Spleen (tissue), 11 donors: ENCODE results near the gene MST1R. TPM values are rescaled to one million over a fixed set of nuclear protein-coding genes. Genes with fewer than 3 reads are reported as not detected.

Source experiments
- DNase-seq: peaks from one replicate; pipeline ENCODE4 v3.0.0-alpha.2; 2020
- H3K27ac ChIP-seq, 8 donors: fragments of 200-600 bp; sonication (generic) in 7 of 8; 1 replicate in 4 of 8; 2 replicates in 4 of 8; pipeline versions ENCODE4 v1.5.0 to v1.8.0; 2016 to 2021; ENCODE audit warnings: inconsistent platforms in 4 of 8, mild to moderate bottlenecking in 4 of 8, moderate library complexity in 1 of 8
- H3K27me3 ChIP-seq, 7 donors: fragments of 200-600 bp; sonication (generic) in 6 of 7; replicated peaks in 1 of 7; 1 replicate in 4 of 7; 2 replicates in 3 of 7; pipeline versions ENCODE4 v1.5.0 to v1.8.0; 2016 to 2021; ENCODE audit warnings: inconsistent platforms in 3 of 7, mild to moderate bottlenecking in 1 of 7
- H3K36me3 ChIP-seq, 6 donors: fragments of 200-600 bp; sonication (generic) in 5 of 6; 1 replicate in 4 of 6; 2 replicates in 2 of 6; pipeline versions ENCODE4 v1.5.0 to v1.8.0; 2016 to 2021; ENCODE audit warnings: inconsistent platforms in 2 of 6
- H3K4me1 ChIP-seq, 6 donors: fragments of 200-600 bp; sonication (generic) in 5 of 6; 1 replicate in 3 of 6; 2 replicates in 3 of 6; pipeline versions ENCODE4 v1.5.0 to v1.8.0; 2016 to 2021; ENCODE audit warnings: inconsistent platforms in 3 of 6
- H3K4me3 ChIP-seq, 8 donors: fragments of 200-600 bp; sonication (generic) in 7 of 8; 1 replicate in 4 of 8; 2 replicates in 4 of 8; pipeline versions ENCODE4 v1.5.0 to v1.8.0; 2016 to 2021; ENCODE audit warnings: inconsistent platforms in 4 of 8, mild to moderate bottlenecking in 4 of 8, moderate library complexity in 2 of 8
- H3K9me3 ChIP-seq, 8 donors: fragments of 200-600 bp; sonication (generic) in 7 of 8; 1 replicate in 4 of 8; 2 replicates in 4 of 8; pipeline versions ENCODE4 v1.5.0 to v1.8.0; 2016 to 2021; ENCODE audit warnings: inconsistent platforms in 4 of 8
- POLR2A ChIP-seq, 3 donors: fragments of 450-650 bp; IDR thresholded peaks; one replicate each; pipeline ENCODE4 v1.5.1; 2017; ENCODE audit warnings: antibody characterized with exemption in 3 of 3, mild to moderate bottlenecking in 1 of 3
- POLR2AphosphoS5 ChIP-seq, 3 donors: sonication (generic); formaldehyde crosslinking; IDR thresholded peaks; one replicate each; pipeline ENCODE4 v1.5.1; 2017; ENCODE audit warnings: antibody characterized with exemption in 3 of 3
- WGBS, 5 donors: extraction: QIAGEN DNeasy Blood & Tissue Kit in 3 of 5; methylation state at CpG; one replicate each; pipeline versions ENCODE4 v1.1.5 to v1.1.7; 2013 to 2018; 5-methylcytosine and 5-hydroxymethylcytosine counted together
- intact Hi-C: fragments of 100-400 bp; cut with DNase I; formaldehyde crosslinking; loops from one replicate; pipeline ENCODE4 v1.15.0; 2023; ENCODE audit warnings: low total_unique reads
- polyA plus RNA-seq, 3 donors: library from polyadenylated mRNA; stranded (reverse); fragments of 200-250 nt; gene quantifications; one replicate each; pipeline ENCODE4 v1.2.1, GENCODE V29; 2013
- total RNA-seq, 7 donors: library from RNA; depleted of rRNA in 3 of 7; stranded (reverse); fragments of >200 nt in 3 of 7; fragmentation: NEBNext Ultra II Directional in 4 of 7; extraction: Animal tissue kit (Norgen Biotek cat#: 25700) in 4 of 7; gene quantifications; one replicate each; pipeline versions ENCODE4 v1.1.0 to v1.2.1, GENCODE V29; 2016 to 2021
- TF ChIP-seq, protein P1 (sequence below), 11 experiments: fragments of 200-600 bp in 7 of 11; fragments of 450-650 bp in 4 of 11; sonication (generic) in 4 of 11; IDR thresholded peaks in 8 of 11; conservative IDR thresholded peaks in 3 of 11; 1 replicate in 7 of 11; 2 replicates in 4 of 11; pipeline versions ENCODE4 v1.4.0 to v1.8.0; 2016 to 2021; ENCODE audit warnings: antibody characterized with exemption in 11 of 11, inconsistent platforms in 4 of 11, mild to moderate bottlenecking in 1 of 11
- donor health status: healthy with polysubstance abuse.
- donor health status: DM: no; HTN: no; CAD: no; lungs with moderate emphysema.
- donor health status: DM: no; HTN: no; CAD: no.
- donor health status: Bipolar disorder and iron deficiency.
- donor health status: healthy.
- donor health status: DM: no; HTN: no; CAD: no.
- donor health status: DM: yes; HTN: yes; CAD: no.

The MST1R gene
- total and polyA plus RNA-seq, 10 donors: 1.1 to 7.7 (median 3.0) TPM

DNA sequence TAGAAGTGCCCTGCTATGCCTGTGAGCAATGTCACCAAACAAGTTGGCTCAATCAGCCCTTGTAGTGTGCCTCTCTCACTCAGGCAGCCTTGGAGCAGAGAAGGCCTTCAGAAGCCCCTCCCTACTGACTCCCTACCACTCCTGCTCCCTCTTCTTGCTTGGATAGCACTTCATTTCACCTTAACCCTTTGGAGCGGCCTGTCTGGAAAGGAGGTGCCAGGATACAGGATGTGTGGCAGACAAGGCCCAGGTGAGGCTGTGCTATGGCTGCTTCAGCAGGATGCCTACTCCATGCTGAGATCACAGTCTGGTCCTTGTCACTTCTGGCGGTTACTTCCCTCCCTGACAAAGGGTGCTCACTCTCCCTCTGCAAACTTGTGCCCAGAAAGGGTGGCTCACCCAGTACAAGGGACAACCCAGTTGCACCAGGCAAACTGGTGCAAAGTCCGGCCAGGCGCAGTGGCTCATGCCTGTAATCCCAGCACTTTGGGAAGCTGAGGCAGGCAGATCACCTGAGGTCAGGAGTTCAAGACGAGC is 24.9 kb upstream of the MST1R start:
- Histone ChIP-seq H3K27ac (peak overlapping the region in 2 of 8 donors; percentile 89 to 92), H3K36me3 (peaks cover 0 to 7% (median 0%) of the 10 kb centered on the region in 6 donors), H3K9me3 (no peaks in the 10 kb centered on the region), H3K27me3 (no peaks in the 10 kb centered on the region), H3K4me1 (peaks cover 7 to 38% (median 23%) of the 10 kb centered on the region in 6 donors), H3K4me3 (peak overlapping the region in 7 of 8 donors; percentile 59 to 96 (median 88))
- intact Hi-C loops: no loop called here
- TF ChIP-seq POLR2A (IDR thresholded peaks at IDR 0.05) (no peak), POLR2AphosphoS5 (IDR thresholded peaks at IDR 0.05) (no peak)
- TF ChIP-seq, protein P1, sequence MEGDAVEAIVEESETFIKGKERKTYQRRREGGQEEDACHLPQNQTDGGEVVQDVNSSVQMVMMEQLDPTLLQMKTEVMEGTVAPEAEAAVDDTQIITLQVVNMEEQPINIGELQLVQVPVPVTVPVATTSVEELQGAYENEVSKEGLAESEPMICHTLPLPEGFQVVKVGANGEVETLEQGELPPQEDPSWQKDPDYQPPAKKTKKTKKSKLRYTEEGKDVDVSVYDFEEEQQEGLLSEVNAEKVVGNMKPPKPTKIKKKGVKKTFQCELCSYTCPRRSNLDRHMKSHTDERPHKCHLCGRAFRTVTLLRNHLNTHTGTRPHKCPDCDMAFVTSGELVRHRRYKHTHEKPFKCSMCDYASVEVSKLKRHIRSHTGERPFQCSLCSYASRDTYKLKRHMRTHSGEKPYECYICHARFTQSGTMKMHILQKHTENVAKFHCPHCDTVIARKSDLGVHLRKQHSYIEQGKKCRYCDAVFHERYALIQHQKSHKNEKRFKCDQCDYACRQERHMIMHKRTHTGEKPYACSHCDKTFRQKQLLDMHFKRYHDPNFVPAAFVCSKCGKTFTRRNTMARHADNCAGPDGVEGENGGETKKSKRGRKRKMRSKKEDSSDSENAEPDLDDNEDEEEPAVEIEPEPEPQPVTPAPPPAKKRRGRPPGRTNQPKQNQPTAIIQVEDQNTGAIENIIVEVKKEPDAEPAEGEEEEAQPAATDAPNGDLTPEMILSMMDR (IDR thresholded peaks at IDR 0.05 in 8 of 11, conservative IDR thresholded peaks at IDR 0.05 in 3 of 11): no peak
- no peak for DNase-seq
- 83 to 94% (median 87%) methylated on average over 5 of the region's 5 CpGs for WGBS, 5 donors

DNA sequence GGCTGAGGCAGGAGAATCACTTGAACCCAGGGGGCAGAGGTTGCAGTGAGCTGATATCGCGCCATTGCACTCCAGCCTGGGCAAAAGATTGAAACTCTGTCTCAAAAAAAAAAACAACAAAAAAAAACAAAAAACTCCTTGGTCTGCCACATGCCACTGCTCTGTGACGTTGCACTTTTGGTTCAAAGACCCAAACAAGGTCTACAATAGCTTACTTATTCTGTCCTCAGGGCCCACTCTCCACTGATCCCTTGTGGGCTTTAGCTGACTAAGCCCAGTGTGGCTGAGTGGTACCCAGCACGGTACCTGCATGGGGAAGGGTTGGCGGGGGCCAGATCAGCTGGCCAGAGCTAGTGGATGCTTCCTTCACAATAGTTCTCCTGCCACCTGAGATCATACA is 24.1 kb upstream of the MST1R start:
- 90 to 96% (median 92%) methylated on average over 5 of the region's 5 CpGs for whole genome bisulfite sequencing, 5 donors
- TF ChIP-seq POLR2AphosphoS5 (IDR thresholded peaks at IDR 0.05) (no peak), POLR2A (IDR thresholded peaks at IDR 0.05) (no peak)
- TF ChIP-seq, protein P1 (IDR thresholded peaks at IDR 0.05 in 8 of 11, conservative IDR thresholded peaks at IDR 0.05 in 3 of 11): no peak
- intact Hi-C loops: no loop called here
- Histone ChIP-seq H3K9me3 (no peaks in the 10 kb centered on the region), H3K36me3 (peaks cover 0 to 7% (median 0%) of the 10 kb centered on the region in 6 donors), H3K27me3 (no peaks in the 10 kb centered on the region), H3K4me3 (no peak overlapping the region), H3K27ac (no peak overlapping the region), H3K4me1 (peaks cover 7 to 38% (median 23%) of the 10 kb centered on the region in 6 donors)
- no peak for DNase-seq

DNA sequence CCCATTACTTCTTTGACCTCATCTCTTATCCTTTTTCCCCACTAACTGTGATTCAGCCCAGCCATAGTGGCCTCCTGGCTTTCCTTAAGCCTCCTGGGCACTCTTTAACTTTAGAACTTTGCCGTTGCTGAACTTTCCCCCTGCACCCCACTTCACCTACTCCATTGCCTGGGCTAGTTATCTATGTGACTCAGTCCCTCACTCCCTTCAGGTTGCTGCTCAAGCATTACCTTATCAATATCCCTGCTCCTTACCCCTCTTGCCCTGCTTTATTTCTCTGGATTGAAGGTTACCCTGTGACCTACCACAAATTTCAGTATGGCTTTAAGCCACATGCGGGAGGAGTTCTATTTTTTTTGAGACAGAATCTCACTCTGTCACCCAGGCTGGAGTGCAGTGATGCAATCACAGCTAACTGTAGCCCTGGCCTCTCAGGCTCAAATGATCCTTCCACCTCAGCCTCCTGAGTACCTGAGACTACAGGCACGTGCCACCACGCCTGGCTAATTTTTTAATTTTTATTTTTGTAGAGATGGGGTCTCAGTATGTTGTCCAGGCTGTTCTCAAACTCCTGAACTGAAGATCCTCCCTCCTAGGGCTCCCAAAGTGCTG is 22.6 kb upstream of the MST1R start:
- TF ChIP-seq POLR2AphosphoS5 (IDR thresholded peaks at IDR 0.05): no peak
- no peak for TF ChIP-seq POLR2A (IDR thresholded peaks at IDR 0.05)
- TF ChIP-seq, protein P1 (IDR thresholded peaks at IDR 0.05 in 8 of 11, conservative IDR thresholded peaks at IDR 0.05 in 3 of 11): no peak
- Histone ChIP-seq H3K4me1 (peaks cover 7 to 36% (median 23%) of the 10 kb centered on the region in 6 donors), H3K36me3 (peaks cover 0 to 7% (median 0%) of the 10 kb centered on the region in 6 donors), H3K4me3 (no peak overlapping the region), H3K9me3 (no peaks in the 10 kb centered on the region), H3K27ac (no peak overlapping the region), H3K27me3 (no peaks in the 10 kb centered on the region)
- intact Hi-C loops: no loop called here
- WGBS, 5 donors: 83 to 97% (median 89%) methylated on average over 4 of the region's 4 CpGs
- no peak for DNase-seq

DNA sequence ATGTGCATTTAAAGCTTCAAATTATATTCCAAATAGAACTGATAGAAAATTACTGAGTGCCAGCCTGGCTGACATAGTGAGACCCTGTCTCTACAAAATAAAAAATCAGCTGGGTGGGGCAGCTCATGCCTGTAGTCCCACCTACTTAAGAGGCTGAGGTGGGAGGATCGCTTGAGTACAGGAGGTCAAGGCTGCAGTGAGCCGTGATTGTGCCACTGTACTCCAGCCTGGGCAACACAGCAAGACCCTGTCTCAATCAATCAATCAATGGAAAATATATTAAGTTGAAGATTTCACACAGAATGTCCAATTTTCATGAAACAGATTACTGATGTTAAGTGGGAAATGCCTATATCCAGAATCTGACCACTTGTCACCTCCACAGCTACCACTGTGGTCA is 21.8 kb upstream of the MST1R start:
- Histone ChIP-seq H3K27ac (no peak overlapping the region), H3K27me3 (no peaks in the 10 kb centered on the region), H3K4me3 (no peak overlapping the region), H3K4me1 (peaks cover 7 to 29% (median 21%) of the 10 kb centered on the region in 6 donors), H3K36me3 (peaks cover 0 to 7% (median 0%) of the 10 kb centered on the region in 6 donors), H3K9me3 (no peaks in the 10 kb centered on the region)
- WGBS, 5 donors: 81 to 87% (median 82%) methylated on average over 2 of the region's 2 CpGs
- intact Hi-C loops: no loop called here
- DNase-seq: no peak
- TF ChIP-seq, protein P1 (IDR thresholded peaks at IDR 0.05 in 8 of 11, conservative IDR thresholded peaks at IDR 0.05 in 3 of 11): no peak
- TF ChIP-seq POLR2AphosphoS5 (IDR thresholded peaks at IDR 0.05): no peak
- no peak for TF ChIP-seq POLR2A (IDR thresholded peaks at IDR 0.05)
